Body of pancreas (tissue), 4 donors: Measurements from ENCODE around the gene CCR4. TPM values are rescaled to one million over a fixed set of nuclear protein-coding genes. Genes with fewer than 3 reads are reported as not detected.

Experiments
- ATAC-seq: fragments of 150-250 bp; one replicate; pipeline ENCODE4 v1.9.1; 2016
- DNase-seq, 4 donors: peaks; one replicate each; pipeline ENCODE4 v3.0.0-alpha.2; 2019
- H3K27ac ChIP-seq, 4 donors: fragments of 200-600 bp; sonication (generic); 1 replicate in 3 of 4; 2 replicates in 1 of 4; pipeline versions ENCODE4 v1.5.1 to v1.6.1; 2016 to 2019; ENCODE audit warnings: mild to moderate bottlenecking in 1 of 4, mixed read lengths in 1 of 4, moderate library complexity in 1 of 4
- H3K27me3 ChIP-seq, 2 donors: fragments of 200-600 bp; sonication (generic); one replicate each; pipeline ENCODE4 v1.6.0; 2016; ENCODE audit warnings: mild to moderate bottlenecking in 1 of 2
- H3K36me3 ChIP-seq, 2 donors: fragments of 200-600 bp; sonication (generic); replicated peaks in 1 of 2; 2 replicates each; pipeline ENCODE4 v1.5.1; 2016; ENCODE audit warnings: low read depth in 2 of 2; ENCODE audit not compliant: insufficient read depth in 1 of 2
- H3K4me1 ChIP-seq: fragments of 200-600 bp; sonication (generic); one replicate; pipeline ENCODE4 v1.6.0; 2016
- H3K4me3 ChIP-seq, 2 donors: fragments of 200-600 bp; sonication (generic); 1 replicate in 1 of 2; 2 replicates in 1 of 2; pipeline ENCODE4 v1.5.1; 2016 to 2019
- H3K9me3 ChIP-seq, 3 donors: fragments of 200-600 bp; sonication (generic); 1 replicate in 2 of 3; 2 replicates in 1 of 3; pipeline ENCODE4 v1.5.1; 2016
- POLR2A ChIP-seq, 3 donors: fragments of 450-650 bp; IDR thresholded peaks; one replicate each; pipeline ENCODE4 v1.6.1; 2016; ENCODE audit warnings: antibody characterized with exemption in 3 of 3, mild to moderate bottlenecking in 2 of 3
- WGBS, 2 donors: methylation state at CpG; one replicate each; pipeline ENCODE4 v1.1.5; 2017; 5-methylcytosine and 5-hydroxymethylcytosine counted together
- intact Hi-C: fragments of 100-400 bp; cut with DNase I; formaldehyde crosslinking; loops from one replicate; pipeline ENCODE4 v1.15.1; 2023
- total RNA-seq, 2 donors: library from RNA; depleted of rRNA; stranded (reverse); fragments of >200 nt; gene quantifications; one replicate each; pipeline ENCODE4 v1.1.0, GENCODE V29; 2016
- TF ChIP-seq, protein P1 (sequence below), 7 experiments: fragments of 450-650 bp in 4 of 7; fragments of 200-600 bp in 3 of 7; sonication (generic) in 3 of 7; IDR thresholded peaks; one replicate each; pipeline ENCODE4 v1.5.1; 2016 to 2019; ENCODE audit warnings: antibody characterized with exemption in 7 of 7

The CCR4 gene
- total RNA-seq, 2 donors from 2014 or later = not detected

- WGBS, 2 donors = 89 to 91% methylated on average over 5 of the region's 5 CpGs
- intact Hi-C loops = no loop called here
- no peaks in the 10 kb centered on the region for H3K27me3 ChIP-seq
- DNase-seq = no peak
- no peak for ATAC-seq
- no peaks in the 10 kb centered on the region for H3K36me3 ChIP-seq
- H3K9me3 ChIP-seq = no peaks in the 10 kb centered on the region
- H3K4me3 ChIP-seq = no peak overlapping the region
- H3K27ac ChIP-seq = no peak overlapping the region
- no peaks in the 10 kb centered on the region for H3K4me1 ChIP-seq
- TF ChIP-seq POLR2A (IDR thresholded peaks at IDR 0.05) = no peak
- TF ChIP-seq, protein P1, sequence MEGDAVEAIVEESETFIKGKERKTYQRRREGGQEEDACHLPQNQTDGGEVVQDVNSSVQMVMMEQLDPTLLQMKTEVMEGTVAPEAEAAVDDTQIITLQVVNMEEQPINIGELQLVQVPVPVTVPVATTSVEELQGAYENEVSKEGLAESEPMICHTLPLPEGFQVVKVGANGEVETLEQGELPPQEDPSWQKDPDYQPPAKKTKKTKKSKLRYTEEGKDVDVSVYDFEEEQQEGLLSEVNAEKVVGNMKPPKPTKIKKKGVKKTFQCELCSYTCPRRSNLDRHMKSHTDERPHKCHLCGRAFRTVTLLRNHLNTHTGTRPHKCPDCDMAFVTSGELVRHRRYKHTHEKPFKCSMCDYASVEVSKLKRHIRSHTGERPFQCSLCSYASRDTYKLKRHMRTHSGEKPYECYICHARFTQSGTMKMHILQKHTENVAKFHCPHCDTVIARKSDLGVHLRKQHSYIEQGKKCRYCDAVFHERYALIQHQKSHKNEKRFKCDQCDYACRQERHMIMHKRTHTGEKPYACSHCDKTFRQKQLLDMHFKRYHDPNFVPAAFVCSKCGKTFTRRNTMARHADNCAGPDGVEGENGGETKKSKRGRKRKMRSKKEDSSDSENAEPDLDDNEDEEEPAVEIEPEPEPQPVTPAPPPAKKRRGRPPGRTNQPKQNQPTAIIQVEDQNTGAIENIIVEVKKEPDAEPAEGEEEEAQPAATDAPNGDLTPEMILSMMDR (IDR thresholded peaks at IDR 0.05) = no peak
Measured at GRCh38 chr3:32994045-32994444, 42.6 kb downstream of the CCR4 start.

- H3K9me3 ChIP-seq = no peaks in the 10 kb centered on the region
- H3K4me1 ChIP-seq = no peaks in the 10 kb centered on the region
- intact Hi-C loops = no loop called here
- TF ChIP-seq, protein P1 (IDR thresholded peaks at IDR 0.05) = no peak
- TF ChIP-seq POLR2A (IDR thresholded peaks at IDR 0.05) = no peak
- no peak overlapping the region for H3K27ac ChIP-seq
- no peak overlapping the region for H3K4me3 ChIP-seq
- DNase-seq (no peak), ATAC-seq (no peak)
- H3K36me3 ChIP-seq = no peaks in the 10 kb centered on the region
- H3K27me3 ChIP-seq = no peaks in the 10 kb centered on the region
- 69 to 78% methylated on average over 4 of the region's 4 CpGs for WGBS, 2 donors
Measured at GRCh38 chr3:32995098-32995497, 43.7 kb downstream of the CCR4 start.

GRCh38 chr3:32996048-32996754 lies 44.8 kb downstream of the CCR4 start:
- no peak for DNase-seq
- no peak for ATAC-seq
- no peaks in the 10 kb centered on the region for H3K36me3 ChIP-seq
- no peak overlapping the region for H3K27ac ChIP-seq
- H3K4me1 ChIP-seq = no peaks in the 10 kb centered on the region
- H3K9me3 ChIP-seq = no peaks in the 10 kb centered on the region
- no peak overlapping the region for H3K4me3 ChIP-seq
- intact Hi-C loops = no loop called here
- H3K27me3 ChIP-seq = no peaks in the 10 kb centered on the region
- WGBS, 2 donors = 75 to 77% methylated on average over 5 of the region's 5 CpGs
- TF ChIP-seq POLR2A (IDR thresholded peaks at IDR 0.05) = no peak
- TF ChIP-seq, protein P1 (IDR thresholded peaks at IDR 0.05) = no peak

- ATAC-seq (no peak), DNase-seq (no peak)
- no peaks in the 10 kb centered on the region for H3K4me1 ChIP-seq
- TF ChIP-seq POLR2A (IDR thresholded peaks at IDR 0.05) = no peak
- TF ChIP-seq, protein P1 (IDR thresholded peaks at IDR 0.05) = no peak
- no peaks in the 10 kb centered on the region for H3K27me3 ChIP-seq
- H3K4me3 ChIP-seq = no peak overlapping the region
- peaks cover 0 to 2% of the 10 kb centered on the region in 2 donors for H3K36me3 ChIP-seq
- 85 to 89% methylated on average over 2 of the region's 2 CpGs for WGBS, 2 donors
- no peaks in the 10 kb centered on the region for H3K9me3 ChIP-seq
- intact Hi-C loops = no loop called here
- no peak overlapping the region for H3K27ac ChIP-seq
Measured at GRCh38 chr3:32996755-32997091, 45.3 kb downstream of the CCR4 start.
